Breast epithelium (tissue), 3 donors: ENCODE measurements around the gene SRC.

Source experiments
- CTCF ChIP-seq, 3 donors: fragments of 450-650 bp; IDR thresholded peaks; one replicate each; pipeline ENCODE4 v1.5.1; 2016 to 2017; ENCODE audit warnings: antibody characterized with exemption in 3 of 3, mild to moderate bottlenecking in 3 of 3, moderate library complexity in 3 of 3
- POLR2AphosphoS5 ChIP-seq, 3 donors: sonication (generic); formaldehyde crosslinking; IDR thresholded peaks; one replicate each; pipeline ENCODE4 v1.6.1; 2017; ENCODE audit warnings: antibody characterized with exemption in 3 of 3

GRCh38 chr20:37454636-37455385 is 108.9 kb downstream of the SRC start:
- TF ChIP-seq CTCF (IDR thresholded peaks at IDR 0.05) (no peak), POLR2AphosphoS5 (IDR thresholded peaks at IDR 0.05) (no peak)
